ENCODE data around the gene COA4. TPM values are rescaled to one million over a fixed set of nuclear protein-coding genes. Genes with fewer than 3 reads are reported as not detected.

Gene COA4
- total RNA-seq, 4 donors from 2014 or later, result 43.9 to 88.5 (median 64.9) TPM

GRCh38 chr11:73913472-73913871 lies 36.8 kb upstream of the COA4 start:
- intact Hi-C loops (cut with DNase I), result no loop called here
- no peaks in the 10 kb centered on the region for H3K9me3 ChIP-seq
- TF ChIP-seq CTCF (IDR thresholded peaks at IDR 0.05), result no peak
- no peak for TF ChIP-seq POLR2A (IDR thresholded peaks at IDR 0.05)
- peaks cover 0 to 98% (median 26%) of the 10 kb centered on the region in 3 donors for H3K36me3 ChIP-seq
- no peak for DNase-seq
- H3K4me3 ChIP-seq, result no peak overlapping the region
- H3K4me1 ChIP-seq, result no peaks in the 10 kb centered on the region
- no peaks in the 10 kb centered on the region for H3K27me3 ChIP-seq
- H3K27ac ChIP-seq, result no peak overlapping the region

GRCh38 chr11:73912026-73912425 lies 35.4 kb upstream of the COA4 start:
- intact Hi-C loops (cut with DNase I), result no loop called here
- Histone ChIP-seq H3K27ac (no peak overlapping the region), H3K27me3 (no peaks in the 10 kb centered on the region), H3K9me3 (no peaks in the 10 kb centered on the region), H3K36me3 (peaks cover 0 to 93% (median 20%) of the 10 kb centered on the region in 3 donors), H3K4me1 (no peaks in the 10 kb centered on the region), H3K4me3 (no peak overlapping the region)
- no peak for DNase-seq
- 98 to 100% methylated on average over 2 of the region's 2 CpGs for WGBS, 2 donors
- TF ChIP-seq POLR2A (IDR thresholded peaks at IDR 0.05) (no peak), CTCF (IDR thresholded peaks at IDR 0.05) (no peak)

- Histone ChIP-seq H3K36me3 (peaks cover 0 to 78% (median 9%) of the 10 kb centered on the region in 3 donors), H3K4me3 (no peak overlapping the region), H3K4me1 (no peaks in the 10 kb centered on the region), H3K27ac (no peak overlapping the region), H3K27me3 (no peaks in the 10 kb centered on the region), H3K9me3 (no peaks in the 10 kb centered on the region)
- 62 to 94% methylated on average over 2 to 4 of the region's 4 CpGs for WGBS, 2 donors
- DNase-seq, result no peak
- TF ChIP-seq CTCF (IDR thresholded peaks at IDR 0.05) (peak in 1 of 6 experiments; percentile 33), POLR2A (IDR thresholded peaks at IDR 0.05) (no peak)
- intact Hi-C loops (cut with DNase I), result no loop called here
Observed at GRCh38 chr11:73907191-73907590, 30.5 kb upstream of the COA4 start.

- no peak overlapping the region for H3K27ac ChIP-seq
- H3K4me3 ChIP-seq, result no peak overlapping the region
- intact Hi-C loops (cut with DNase I), result no loop called here
- H3K27me3 ChIP-seq, result no peaks in the 10 kb centered on the region
- no peak for TF ChIP-seq POLR2A (IDR thresholded peaks at IDR 0.05)
- TF ChIP-seq CTCF (IDR thresholded peaks at IDR 0.05), result no peak
- H3K4me1 ChIP-seq, result no peaks in the 10 kb centered on the region
- H3K36me3 ChIP-seq, result peaks cover 5 to 64% (median 13%) of the 10 kb centered on the region in 3 donors
- WGBS, 2 donors, result 67 to 86% methylated on average over 1 of the region's 1 CpG
- DNase-seq, result no peak
- no peaks in the 10 kb centered on the region for H3K9me3 ChIP-seq
Observed at GRCh38 chr11:73902303-73902702, 25.7 kb upstream of the COA4 start.

- H3K36me3 ChIP-seq, result peaks cover 0 to 63% (median 13%) of the 10 kb centered on the region in 3 donors
- TF ChIP-seq POLR2A (IDR thresholded peaks at IDR 0.05) (no peak), CTCF (IDR thresholded peaks at IDR 0.05) (no peak)
- H3K4me1 ChIP-seq, result no peaks in the 10 kb centered on the region
- no peaks in the 10 kb centered on the region for H3K27me3 ChIP-seq
- no peak for DNase-seq
- intact Hi-C loops (cut with DNase I), result no loop called here
- no peak overlapping the region for H3K4me3 ChIP-seq
- WGBS, 2 donors, result 84 to 91% methylated on average over 5 of the region's 5 CpGs
- H3K9me3 ChIP-seq, result no peaks in the 10 kb centered on the region
- no peak overlapping the region for H3K27ac ChIP-seq
Observed at GRCh38 chr11:73894725-73895335, 18.2 kb upstream of the COA4 start.
